HepG2 (cell line): ENCODE data around the gene SSNA1. TPM values are rescaled to one million over a fixed set of nuclear protein-coding genes. Genes with fewer than 3 reads are reported as not detected.

ENCODE experiments used
- ATF7 ChIP-seq, 2 experiments: fragments of 450-650 bp in 1 of 2; sonication (generic) in 1 of 2; formaldehyde crosslinking in 1 of 2; IDR thresholded peaks; 2 replicates each; pipeline versions ENCODE4 v1.4.0 to v1.6.1; 2016 to 2020; ENCODE audit warnings: antibody characterized with exemption in 1 of 2, mild to moderate bottlenecking in 1 of 2, missing genetic modification reagents in 1 of 2
- CENPX ChIP-seq: sonication (generic); formaldehyde crosslinking; IDR thresholded peaks from 2 replicates; pipeline ENCODE4 v1.9.0; 2021; ENCODE audit warnings: mild to moderate bottlenecking, missing genetic modification reagents, moderate library complexity
- GTF3A ChIP-seq: sonication (generic); formaldehyde crosslinking; conservative IDR thresholded peaks from 2 replicates; pipeline ENCODE4 v1.4.0; 2020; ENCODE audit warnings: mild to moderate bottlenecking, missing genetic modification reagents
- KLF9 ChIP-seq: IDR thresholded peaks from 2 replicates; pipeline ENCODE4 v1.6.1; 2016; ENCODE audit warnings: low read depth
- MTA1 ChIP-seq: sonication (generic); formaldehyde crosslinking; IDR thresholded peaks from 2 replicates; pipeline ENCODE4 v1.4.0; 2020; ENCODE audit warnings: missing genetic modification reagents, mild to moderate bottlenecking, borderline replicate concordance
- RORA ChIP-seq: sonication (generic); formaldehyde crosslinking; IDR thresholded peaks from 2 replicates; pipeline ENCODE4 v1.5.0; 2020; ENCODE audit warnings: mild to moderate bottlenecking, missing genetic modification reagents, moderate library complexity
- STAT5B ChIP-seq: sonication (generic); formaldehyde crosslinking; IDR thresholded peaks from 2 replicates; pipeline ENCODE4 v1.4.0; 2020; ENCODE audit warnings: missing genetic modification reagents
- ZKSCAN8 ChIP-seq: IDR thresholded peaks from 2 replicates; pipeline ENCODE4 v1.6.1; 2016; ENCODE audit warnings: borderline replicate concordance, missing genetic modification reagents, missing compliant biosample characterization
- ZNF143 ChIP-seq: sonication (generic); formaldehyde crosslinking; IDR thresholded peaks from 2 replicates; pipeline ENCODE4 v1.4.0; 2020; ENCODE audit warnings: missing genetic modification reagents
- ZNF335 ChIP-seq: sonication (generic); formaldehyde crosslinking; IDR thresholded peaks from 2 replicates; pipeline ENCODE4 v1.4.0; 2020; ENCODE audit warnings: missing genetic modification reagents
- ZNF337 ChIP-seq: sonication (generic); formaldehyde crosslinking; IDR thresholded peaks from 2 replicates; pipeline ENCODE4 v1.5.1; 2020; ENCODE audit warnings: missing genetic modification reagents, low read depth, mild to moderate bottlenecking, borderline replicate concordance
- ZNF431 ChIP-seq: sonication (generic); formaldehyde crosslinking; IDR thresholded peaks from 2 replicates; pipeline ENCODE4 v1.9.0; 2022; ENCODE audit warnings: missing genetic modification reagents, low read depth, mild to moderate bottlenecking, borderline replicate concordance
- ZNF558 ChIP-seq: sonication (generic); formaldehyde crosslinking; IDR thresholded peaks from 2 replicates; pipeline ENCODE4 v1.9.0; 2022; ENCODE audit warnings: mild to moderate bottlenecking, missing genetic modification reagents, borderline replicate concordance
- ZNF746 ChIP-seq: sonication (generic); formaldehyde crosslinking; IDR thresholded peaks from 2 replicates; pipeline ENCODE4 v1.8.0; 2022; ENCODE audit warnings: mild to moderate bottlenecking, missing genetic modification reagents
- ZNF788 ChIP-seq: sonication (generic); formaldehyde crosslinking; IDR thresholded peaks from 2 replicates; pipeline ENCODE4 v1.5.0; 2020; ENCODE audit warnings: mild to moderate bottlenecking, missing genetic modification reagents, borderline replicate concordance
- polyA plus RNA-seq, 8 experiments: library from polyadenylated mRNA; depleted of rRNA in 3 of 8; stranded (reverse) in 7 of 8; unstranded in 1 of 8; fragments of >200 nt; fragmentation: Illumina TruSeq in 4 of 8; extraction: Trizol in 4 of 8; gene quantifications; 2 replicates each; pipeline versions ENCODE4 v1.2.1 to v1.2.3, GENCODE V29; 2011 to 2016; ENCODE audit warnings: low read depth in 4 of 8, missing spikeins in 1 of 8, mixed read lengths in 1 of 8; ENCODE audit not compliant: insufficient read depth in 1 of 8
- total RNA-seq, 5 experiments: library from RNA; depleted of rRNA; stranded (reverse); fragments of >200 nt; fragmentation: Illumina TruSeq; extraction: Trizol; gene quantifications; 2 replicates each; pipeline ENCODE4 v1.2.3, GENCODE V29; 2016; ENCODE audit warnings: low read depth in 1 of 5
- TF ChIP-seq, protein P1 (sequence below): IDR thresholded peaks from 2 replicates; pipeline ENCODE4 v1.6.1; 2016
- TF ChIP-seq, protein P2 (sequence below): sonication (generic); formaldehyde crosslinking; IDR thresholded peaks from 2 replicates; pipeline ENCODE4 v1.4.0; 2020; ENCODE audit warnings: missing genetic modification reagents
- TF ChIP-seq, protein P3 (sequence below): sonication (generic); formaldehyde crosslinking; IDR thresholded peaks from 2 replicates; pipeline ENCODE4 v1.4.0; 2020; ENCODE audit warnings: missing genetic modification reagents, borderline replicate concordance
- TF ChIP-seq, protein P4 (sequence below): sonication (generic); formaldehyde crosslinking; IDR thresholded peaks from 2 replicates; pipeline ENCODE4 v1.5.1; 2020; ENCODE audit warnings: missing genetic modification reagents, mild to moderate bottlenecking, borderline replicate concordance
- TF ChIP-seq, protein P5 (sequence below): fragments of 450-650 bp; IDR thresholded peaks from 2 replicates; pipeline ENCODE4 v1.6.1; 2016

SSNA1 gene
- total and polyA plus RNA-seq, 2 of the 13 experiments (the other 11 are each of a cell fraction or from before 2014, with no cell fraction given) = 35.9 to 49.4 TPM

DNA sequence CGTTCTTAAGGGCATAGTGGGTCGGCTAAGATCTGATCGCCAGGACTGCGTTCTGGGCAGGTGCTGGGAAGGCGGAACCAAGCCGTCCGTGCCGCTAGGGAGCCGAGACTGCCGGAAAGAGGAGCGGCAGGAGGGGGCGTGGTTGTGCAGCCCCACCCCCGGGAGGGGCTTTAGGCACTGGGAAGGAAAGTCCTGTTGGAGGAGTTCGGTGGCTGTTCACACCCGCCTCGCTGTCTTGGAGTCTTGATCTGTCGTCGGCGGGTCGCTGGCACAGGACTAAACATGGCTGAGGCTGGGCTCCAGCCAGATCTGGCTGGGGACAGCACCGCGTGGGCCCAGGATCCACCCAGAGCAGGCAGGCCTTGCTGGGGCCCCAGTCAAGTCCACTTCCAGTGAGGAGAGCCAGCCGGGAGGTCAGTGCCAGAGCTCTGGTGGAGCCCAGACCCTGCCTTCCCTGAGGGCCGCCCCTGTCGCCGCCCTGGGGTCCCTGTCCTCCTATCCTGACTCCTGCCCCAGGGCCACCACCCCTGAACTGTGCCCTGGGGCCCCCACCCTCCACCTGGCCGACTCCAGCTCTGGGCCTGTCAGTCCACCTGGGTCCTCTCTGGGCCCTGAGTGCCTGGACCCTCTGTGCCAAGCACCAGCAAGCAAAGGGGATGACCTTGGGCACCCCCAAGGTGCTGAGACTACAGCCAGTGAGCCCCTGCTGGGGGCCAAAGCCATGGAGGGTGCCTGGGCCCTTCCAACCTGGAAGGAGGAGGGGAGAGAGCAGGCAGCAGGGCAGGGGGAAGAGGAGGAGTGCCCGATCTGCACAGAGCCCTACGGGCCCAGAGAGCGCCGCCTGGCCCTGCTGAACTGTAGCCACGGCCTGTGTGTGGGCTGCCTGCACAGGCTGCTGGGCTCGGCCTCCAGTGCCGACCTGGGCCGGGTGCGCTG, 29.1 kb downstream of the SSNA1 start (continued):
- TF ChIP-seq GTF3A (CRISPR knock-in tag) = no peak
- 0 out of 2 replicates have a peak, but pooled peaks have one; percentile 34 for TF ChIP-seq ZNF335 (CRISPR knock-in tag)
- TF ChIP-seq, protein P1, sequence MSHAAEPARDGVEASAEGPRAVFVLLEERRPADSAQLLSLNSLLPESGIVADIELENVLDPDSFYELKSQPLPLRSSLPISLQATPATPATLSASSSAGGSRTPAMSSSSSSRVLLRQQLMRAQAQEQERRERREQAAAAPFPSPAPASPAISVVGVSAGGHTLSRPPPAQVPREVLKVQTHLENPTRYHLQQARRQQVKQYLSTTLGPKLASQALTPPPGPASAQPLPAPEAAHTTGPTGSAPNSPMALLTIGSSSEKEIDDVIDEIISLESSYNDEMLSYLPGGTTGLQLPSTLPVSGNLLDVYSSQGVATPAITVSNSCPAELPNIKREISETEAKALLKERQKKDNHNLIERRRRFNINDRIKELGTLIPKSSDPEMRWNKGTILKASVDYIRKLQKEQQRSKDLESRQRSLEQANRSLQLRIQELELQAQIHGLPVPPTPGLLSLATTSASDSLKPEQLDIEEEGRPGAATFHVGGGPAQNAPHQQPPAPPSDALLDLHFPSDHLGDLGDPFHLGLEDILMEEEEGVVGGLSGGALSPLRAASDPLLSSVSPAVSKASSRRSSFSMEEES (CRISPR knock-in tag) = 0 out of 2 replicates have a peak, but pooled peaks have one; percentile 20
- 0 out of 2 replicates have a peak, but pooled peaks have one; percentile 16 for TF ChIP-seq ZNF143 (CRISPR knock-in tag)
- TF ChIP-seq, protein P2, sequence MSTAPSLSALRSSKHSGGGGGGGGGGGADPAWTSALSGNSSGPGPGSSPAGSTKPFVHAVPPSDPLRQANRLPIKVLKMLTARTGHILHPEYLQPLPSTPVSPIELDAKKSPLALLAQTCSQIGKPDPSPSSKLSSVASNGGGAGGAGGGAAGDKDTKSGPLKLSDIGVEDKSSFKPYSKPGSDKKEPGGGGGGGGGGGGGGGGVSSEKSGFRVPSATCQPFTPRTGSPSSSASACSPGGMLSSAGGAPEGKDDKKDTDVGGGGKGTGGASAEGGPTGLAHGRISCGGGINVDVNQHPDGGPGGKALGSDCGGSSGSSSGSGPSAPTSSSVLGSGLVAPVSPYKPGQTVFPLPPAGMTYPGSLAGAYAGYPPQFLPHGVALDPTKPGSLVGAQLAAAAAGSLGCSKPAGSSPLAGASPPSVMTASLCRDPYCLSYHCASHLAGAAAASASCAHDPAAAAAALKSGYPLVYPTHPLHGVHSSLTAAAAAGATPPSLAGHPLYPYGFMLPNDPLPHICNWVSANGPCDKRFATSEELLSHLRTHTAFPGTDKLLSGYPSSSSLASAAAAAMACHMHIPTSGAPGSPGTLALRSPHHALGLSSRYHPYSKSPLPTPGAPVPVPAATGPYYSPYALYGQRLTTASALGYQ (CRISPR knock-in tag) = peak; percentile 40; the same call in 1 of the 2 replicates
- TF ChIP-seq STAT5B (CRISPR knock-in tag) = no peak
- TF ChIP-seq ATF7 (IDR thresholded peaks at IDR 0.05) = no peak
- 0 out of 2 replicates have a peak, but pooled peaks have one; percentile 43 for TF ChIP-seq ATF7 (CRISPR knock-in tag; IDR thresholded peaks at IDR 0.05)
- TF ChIP-seq, protein P3, sequence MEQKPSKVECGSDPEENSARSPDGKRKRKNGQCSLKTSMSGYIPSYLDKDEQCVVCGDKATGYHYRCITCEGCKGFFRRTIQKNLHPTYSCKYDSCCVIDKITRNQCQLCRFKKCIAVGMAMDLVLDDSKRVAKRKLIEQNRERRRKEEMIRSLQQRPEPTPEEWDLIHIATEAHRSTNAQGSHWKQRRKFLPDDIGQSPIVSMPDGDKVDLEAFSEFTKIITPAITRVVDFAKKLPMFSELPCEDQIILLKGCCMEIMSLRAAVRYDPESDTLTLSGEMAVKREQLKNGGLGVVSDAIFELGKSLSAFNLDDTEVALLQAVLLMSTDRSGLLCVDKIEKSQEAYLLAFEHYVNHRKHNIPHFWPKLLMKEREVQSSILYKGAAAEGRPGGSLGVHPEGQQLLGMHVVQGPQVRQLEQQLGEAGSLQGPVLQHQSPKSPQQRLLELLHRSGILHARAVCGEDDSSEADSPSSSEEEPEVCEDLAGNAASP = 0 out of 2 replicates have a peak, but pooled peaks have one; percentile 2
- TF ChIP-seq ZNF431 (CRISPR knock-in tag) = 0 out of 2 replicates have a peak, but pooled peaks have one; percentile 20
- TF ChIP-seq RORA (CRISPR knock-in tag) = no peak
- TF ChIP-seq ZNF746 (CRISPR knock-in tag) = peak; percentile 32; the same call in 1 of the 2 replicates
- TF ChIP-seq ZNF337 (CRISPR knock-in tag) = peak; percentile 73; the same call in 1 of the 2 replicates
- TF ChIP-seq, protein P4, sequence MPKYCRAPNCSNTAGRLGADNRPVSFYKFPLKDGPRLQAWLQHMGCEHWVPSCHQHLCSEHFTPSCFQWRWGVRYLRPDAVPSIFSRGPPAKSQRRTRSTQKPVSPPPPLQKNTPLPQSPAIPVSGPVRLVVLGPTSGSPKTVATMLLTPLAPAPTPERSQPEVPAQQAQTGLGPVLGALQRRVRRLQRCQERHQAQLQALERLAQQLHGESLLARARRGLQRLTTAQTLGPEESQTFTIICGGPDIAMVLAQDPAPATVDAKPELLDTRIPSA (CRISPR knock-in tag) = 0 out of 2 replicates have a peak, but pooled peaks have one; percentile 27
- peak; percentile 58; the same call in 1 of the 2 replicates for TF ChIP-seq ZNF788 (CRISPR knock-in tag)
- TF ChIP-seq CENPX (CRISPR knock-in tag) = no peak
- TF ChIP-seq KLF9 = 0 out of 2 replicates have a peak, but pooled peaks have one; percentile 88
- 0 out of 2 replicates have a peak, but pooled peaks have one; percentile 17 for TF ChIP-seq ZNF558
- peak; percentile 14; the same call in 1 of the 2 replicates for TF ChIP-seq MTA1
- no peak for TF ChIP-seq ZKSCAN8
- TF ChIP-seq, protein P5, sequence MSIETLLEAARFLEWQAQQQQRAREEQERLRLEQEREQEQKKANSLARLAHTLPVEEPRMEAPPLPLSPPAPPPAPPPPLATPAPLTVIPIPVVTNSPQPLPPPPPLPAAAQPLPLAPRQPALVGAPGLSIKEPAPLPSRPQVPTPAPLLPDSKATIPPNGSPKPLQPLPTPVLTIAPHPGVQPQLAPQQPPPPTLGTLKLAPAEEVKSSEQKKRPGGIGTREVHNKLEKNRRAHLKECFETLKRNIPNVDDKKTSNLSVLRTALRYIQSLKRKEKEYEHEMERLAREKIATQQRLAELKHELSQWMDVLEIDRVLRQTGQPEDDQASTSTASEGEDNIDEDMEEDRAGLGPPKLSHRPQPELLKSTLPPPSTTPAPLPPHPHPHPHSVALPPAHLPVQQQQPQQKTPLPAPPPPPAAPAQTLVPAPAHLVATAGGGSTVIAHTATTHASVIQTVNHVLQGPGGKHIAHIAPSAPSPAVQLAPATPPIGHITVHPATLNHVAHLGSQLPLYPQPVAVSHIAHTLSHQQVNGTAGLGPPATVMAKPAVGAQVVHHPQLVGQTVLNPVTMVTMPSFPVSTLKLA = peak; percentile 11; the same call in 1 of the 2 replicates
